Cerebellar nuclear complex (tissue), 1 donor: ENCODE measurements around the gene AHDC1.
"Not testable (repeated sequence)": the region's sequence is repeated elsewhere in the genome, so short reads cannot be mapped to it uniquely, and the experiment has no call there.

Source experiments
- DNase-seq, 2 experiments: peaks; one replicate each; lab custom pipeline; 2025; lab: John Stamatoyannopoulos, UW

AHDC1 gene

DNA sequence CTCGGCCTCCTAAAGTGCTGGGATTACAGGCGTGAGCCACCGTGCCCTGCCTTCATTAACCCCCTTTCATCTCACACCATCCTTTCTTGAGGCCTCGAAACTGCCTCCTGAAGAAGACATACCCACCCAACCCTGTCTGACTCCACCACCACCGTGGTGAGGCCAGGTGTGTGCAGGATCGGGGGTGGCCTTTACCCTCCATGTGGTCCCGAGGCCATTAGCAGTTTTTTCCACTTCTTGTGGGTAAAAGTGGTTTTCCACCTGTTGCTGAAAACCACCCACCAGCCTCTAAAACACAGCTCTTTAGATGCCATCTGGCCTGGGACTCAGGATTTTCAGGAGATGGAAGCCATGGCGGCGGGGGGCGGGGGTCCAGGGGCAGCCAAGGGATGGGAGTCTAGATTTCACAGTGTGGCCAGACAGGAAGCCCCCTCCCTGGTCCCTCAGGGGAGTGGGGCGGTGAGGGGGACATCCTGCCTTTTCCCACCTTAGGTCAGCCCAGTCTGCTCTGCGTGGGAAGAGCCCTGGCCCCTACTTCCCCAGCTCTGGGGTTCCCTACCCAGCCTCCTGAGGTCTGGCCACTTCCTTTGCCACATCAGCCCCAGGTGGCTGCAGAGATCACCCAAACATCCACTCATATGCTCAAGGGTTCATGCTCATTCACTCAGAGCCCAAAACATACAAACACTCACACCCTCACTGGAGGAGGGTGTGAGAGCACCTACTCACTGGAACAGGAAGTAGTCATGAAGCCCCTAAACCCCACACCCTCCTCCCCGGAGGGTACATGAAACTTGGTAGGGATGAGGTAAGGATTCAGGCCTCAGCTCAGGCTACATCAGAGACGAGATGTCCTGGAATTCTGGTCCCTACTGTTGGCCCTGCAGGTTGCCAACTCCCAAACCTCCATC is 28.7 kb upstream of the AHDC1 start:
- DNase-seq, result no peak

DNA sequence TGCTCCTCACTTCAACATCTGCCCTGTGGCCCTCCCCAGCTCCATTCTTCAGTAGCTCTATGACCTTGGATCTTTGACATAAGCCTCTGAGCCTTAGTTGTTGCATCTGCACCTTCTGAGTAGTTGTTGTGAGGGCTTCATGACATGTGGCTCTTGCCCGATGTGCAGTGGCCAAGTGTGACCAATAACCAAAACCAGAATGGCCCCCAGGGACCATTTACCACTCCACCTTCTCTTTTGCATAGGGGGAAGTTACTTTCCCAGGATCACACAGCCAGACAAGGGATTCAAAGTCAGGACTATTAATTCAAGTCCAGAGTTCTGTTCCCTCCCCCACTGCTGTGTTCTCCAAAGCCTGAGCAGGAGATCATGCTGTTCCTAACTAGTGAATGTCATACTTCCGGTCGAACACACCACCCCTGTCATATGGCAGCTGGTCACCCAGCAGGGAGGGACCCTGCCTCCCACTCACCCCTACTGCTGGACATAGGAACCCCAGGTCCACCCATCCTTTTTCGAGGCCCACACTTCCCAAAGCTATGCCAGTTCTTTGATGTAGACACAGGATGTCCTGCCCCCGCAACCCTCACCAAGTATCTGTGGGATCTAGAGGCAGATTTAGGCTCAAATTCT is 27.0 kb upstream of the AHDC1 start:
- DNase-seq, result no peak

DNA sequence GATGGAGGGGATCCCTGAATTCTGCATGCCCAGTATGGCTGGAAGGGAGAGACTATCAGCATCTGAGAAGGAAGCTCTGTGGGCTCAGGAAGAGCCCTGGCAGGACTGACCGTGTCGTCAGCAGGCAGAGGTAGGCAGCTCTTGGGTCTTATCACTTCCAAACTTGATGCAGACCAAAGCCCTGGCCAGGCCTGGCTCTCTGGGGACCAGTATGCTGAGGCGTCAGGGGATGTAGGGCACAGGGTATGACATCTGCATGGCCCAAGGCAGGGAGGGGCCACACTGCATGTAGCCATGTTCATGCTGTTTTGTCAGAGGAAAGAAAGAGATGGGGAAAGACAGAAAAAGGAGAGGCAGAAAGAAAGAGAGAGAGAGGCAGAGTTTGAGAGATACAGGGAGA is 24.8 kb upstream of the AHDC1 start:
- no peak for DNase-seq

DNA sequence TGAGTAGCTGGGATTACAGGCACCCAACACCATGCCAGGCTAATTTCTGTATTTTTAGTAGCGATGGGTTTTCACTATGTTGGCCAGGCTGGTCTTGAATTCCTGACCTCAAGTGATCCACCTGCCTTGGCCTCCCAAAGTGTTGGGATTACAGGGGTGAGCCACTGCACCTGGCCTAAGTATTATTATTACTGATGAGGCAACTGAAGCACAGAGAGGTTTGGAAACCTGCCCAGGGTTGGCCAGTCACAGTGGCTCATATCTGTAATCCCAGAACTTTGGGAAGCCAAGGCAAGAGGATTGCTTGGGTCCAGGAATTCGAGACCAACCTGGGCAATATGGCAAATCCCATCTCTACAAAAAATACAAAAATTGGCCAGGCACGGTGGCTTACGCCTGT is 23.8 kb upstream of the AHDC1 start:
- not testable (repeated sequence) for DNase-seq

GRCh38 chr1:27627061-27627460 is 23.1 kb upstream of the AHDC1 start:
- no peak for DNase-seq

DNA sequence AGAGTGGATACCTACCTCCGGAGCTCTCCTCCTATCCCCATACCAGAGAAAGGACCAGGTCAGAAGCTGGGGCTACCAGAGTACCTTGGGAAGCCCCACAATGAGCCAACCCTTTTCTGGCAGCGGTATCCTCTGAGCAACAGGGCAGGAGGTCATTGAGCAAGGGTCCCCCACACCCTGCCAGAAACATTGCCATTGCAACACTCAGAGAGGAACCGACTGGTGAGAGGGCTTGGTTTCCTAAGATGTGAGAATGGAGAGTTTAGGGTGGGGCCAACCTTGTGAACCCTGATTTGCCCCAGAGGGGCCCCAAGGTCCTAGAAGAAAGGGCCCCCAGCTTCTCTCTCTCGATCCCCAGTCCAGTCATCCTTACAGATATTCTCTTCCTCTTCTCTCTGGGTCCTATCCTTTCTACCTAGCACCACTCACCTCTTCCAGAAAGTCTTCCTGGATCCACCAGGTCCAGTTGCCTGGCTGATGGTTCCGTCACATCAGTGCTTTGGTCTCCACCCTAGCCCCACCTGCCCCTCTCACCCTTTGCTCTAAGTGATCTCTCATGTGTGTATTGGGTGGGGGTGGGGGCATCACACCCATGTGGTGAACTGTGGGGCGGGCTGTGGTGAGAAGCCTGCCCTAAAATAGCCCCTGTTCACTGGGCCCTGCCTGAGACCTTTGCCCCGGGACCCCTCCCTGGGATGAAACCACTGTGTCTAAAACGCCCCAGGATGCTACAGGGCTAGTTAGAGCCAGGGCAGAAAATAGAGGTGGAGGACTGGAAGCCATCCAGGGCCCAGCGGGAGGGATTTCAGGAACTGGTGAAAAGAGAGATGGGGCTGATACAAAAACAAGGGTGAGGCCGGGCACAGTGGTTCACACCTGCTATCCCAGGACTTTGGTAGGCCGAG is 22.3 kb upstream of the AHDC1 start:
- DNase-seq, result no peak

GRCh38 chr1:27624467-27625178 is 20.7 kb upstream of the AHDC1 start:
- DNase-seq, result no peak

DNA sequence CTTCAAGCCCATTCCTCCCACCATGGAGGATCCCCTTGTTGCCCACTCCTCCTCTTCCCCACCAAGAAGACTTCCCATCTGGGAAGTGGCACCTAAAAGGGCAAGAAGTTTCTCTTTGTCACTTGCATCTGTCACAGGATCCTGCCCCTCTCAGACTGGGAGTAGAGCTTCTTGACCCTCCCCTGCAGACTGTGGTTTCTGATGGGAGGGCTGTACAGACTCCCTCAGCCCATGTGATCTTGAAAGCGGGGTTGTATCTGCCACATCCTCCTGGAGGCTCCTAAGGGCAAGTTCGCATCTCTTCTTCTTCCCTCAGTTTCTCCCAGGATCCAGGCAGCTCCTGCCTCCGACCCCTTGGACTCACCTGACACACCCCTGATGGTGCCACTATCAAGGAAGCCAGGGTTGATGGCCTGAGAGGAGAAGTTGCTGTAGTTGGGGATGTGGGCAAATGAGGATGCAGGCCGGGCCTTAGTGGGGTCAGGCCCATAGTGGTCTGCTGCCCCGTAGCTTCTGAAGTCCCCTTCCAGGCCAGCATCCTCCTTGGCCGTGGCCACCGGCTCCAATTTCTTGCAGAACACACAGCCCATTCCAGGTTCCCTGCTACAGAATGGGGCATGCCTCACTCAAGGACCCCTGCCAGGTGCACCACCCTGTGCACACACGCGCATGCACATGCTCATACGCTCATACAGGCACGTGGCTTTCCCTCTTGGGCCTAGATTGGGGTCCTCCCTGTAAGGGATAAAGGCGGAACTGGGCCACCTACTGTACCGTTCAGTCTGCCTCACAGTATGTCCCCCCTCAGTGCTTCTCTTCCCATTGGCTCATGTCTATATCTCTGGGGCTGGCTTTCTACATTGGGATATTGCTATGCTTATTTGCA is 19.6 kb upstream of the AHDC1 start:
- DNase-seq, result no peak

DNA sequence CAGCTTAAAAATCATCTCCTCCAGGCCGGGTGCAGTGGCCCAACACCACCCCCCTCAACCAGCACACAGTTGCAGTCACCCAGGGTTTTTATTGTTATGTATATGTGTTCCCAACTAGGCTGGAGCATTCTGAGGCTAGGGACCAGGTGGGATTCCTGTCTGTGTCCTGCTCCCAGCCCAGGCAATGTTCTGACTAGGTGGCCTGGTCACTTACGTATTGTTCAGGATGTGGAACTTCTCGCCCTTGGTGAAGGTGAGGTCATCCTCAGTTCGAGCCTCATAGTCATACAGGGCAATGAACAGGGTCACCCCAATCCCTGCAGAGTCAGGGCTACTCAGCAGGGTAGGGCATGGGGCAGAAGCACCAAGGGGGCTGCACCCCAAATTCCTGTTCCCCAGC is 18.9 kb upstream of the AHDC1 start:
- DNase-seq, result no peak

DNA sequence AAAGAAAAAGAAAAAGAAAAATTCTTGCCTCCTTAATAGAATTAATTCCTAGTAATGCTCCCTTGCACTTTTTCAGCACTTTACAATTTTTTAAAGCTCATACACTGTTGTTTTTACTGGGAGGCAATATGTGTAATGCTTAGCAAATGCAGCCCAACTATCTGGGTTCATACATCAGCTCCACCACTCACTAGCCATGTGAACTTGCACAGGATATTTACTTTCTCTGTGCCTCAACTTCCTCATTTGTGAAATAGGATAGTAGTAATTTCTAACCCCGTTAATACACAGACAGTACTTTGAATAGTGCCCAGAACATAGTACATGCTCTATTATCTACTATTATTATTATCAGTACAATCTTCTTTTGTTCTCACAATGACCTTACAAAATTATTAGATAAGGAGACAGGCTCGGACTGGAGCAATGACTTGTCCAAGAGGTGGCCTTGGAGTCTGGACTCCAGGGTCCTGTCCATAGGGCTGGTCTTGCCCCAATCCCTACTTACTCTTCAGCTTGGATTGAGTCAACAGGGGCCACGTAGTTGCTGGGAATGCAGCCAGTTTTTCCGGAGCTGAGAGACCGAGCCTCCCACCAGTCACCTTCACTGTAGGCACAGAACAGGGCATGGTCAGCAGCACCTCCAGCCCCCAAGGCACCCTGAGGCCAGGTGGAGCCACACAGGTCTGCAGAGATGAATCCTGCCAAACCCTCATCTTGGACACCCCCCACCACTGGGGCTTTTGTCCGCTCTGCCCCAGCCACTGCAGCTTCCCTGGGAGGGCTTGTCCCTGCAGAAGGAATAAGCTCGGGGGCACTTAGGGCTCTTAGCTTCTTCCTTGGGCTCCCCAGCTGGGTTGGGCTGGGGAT is 17.3 kb upstream of the AHDC1 start:
- DNase-seq, result no peak

GRCh38 chr1:27619782-27620438 is 16.0 kb upstream of the AHDC1 start:
- not testable (repeated sequence) for DNase-seq

- no peak for DNase-seq
Measured at GRCh38 chr1:27618341-27619082, 14.6 kb upstream of the AHDC1 start.

DNA sequence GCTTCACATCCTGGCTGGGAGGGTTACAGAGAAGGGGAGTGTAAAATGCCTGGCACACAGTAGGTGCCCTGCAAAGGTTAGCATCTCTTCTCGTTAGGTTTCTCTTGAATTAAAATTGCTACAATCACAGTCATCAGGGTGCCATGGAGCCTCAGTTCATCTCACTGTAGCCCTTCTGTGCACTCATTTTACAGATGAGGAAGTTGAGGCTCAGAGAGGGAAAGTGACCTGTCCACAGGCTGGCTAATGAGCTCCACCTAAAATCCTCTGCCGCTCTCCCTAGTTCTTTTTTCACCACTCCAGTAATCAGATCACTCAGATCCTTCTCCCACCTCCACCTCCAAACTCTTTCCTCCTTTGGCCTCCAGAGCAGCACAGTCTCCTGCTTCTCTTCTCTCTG is 13.5 kb upstream of the AHDC1 start:
- no peak for DNase-seq

DNA sequence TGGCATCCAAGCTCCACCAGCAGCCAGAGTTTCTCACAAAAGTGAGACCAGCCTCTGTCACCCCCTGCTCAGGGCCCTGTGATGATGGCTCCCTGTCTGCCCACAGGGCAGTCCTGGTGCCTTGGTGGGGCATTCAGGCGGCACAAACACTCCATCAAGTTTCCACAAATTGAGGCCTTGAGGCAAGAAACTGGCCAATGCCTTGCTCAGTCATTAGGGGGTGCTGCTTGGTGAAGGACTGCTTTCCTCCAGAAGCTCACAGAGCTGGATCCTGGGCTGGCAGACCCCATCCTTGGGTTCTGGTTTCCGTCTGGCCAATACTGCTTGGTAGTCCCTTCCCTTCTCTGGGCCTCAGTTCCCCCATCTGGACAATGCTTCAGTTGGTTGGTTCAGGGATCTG is 12.5 kb upstream of the AHDC1 start:
- no peak for DNase-seq

- no peak for DNase-seq
Measured at GRCh38 chr1:27615346-27616192, 11.6 kb upstream of the AHDC1 start.

- no peak for DNase-seq
Measured at GRCh38 chr1:27614625-27615344, 10.8 kb upstream of the AHDC1 start.
